Vagina (tissue), 2 donors: ENCODE data around the gene DMAC2L.

Experiments used
- CTCF ChIP-seq, 3 experiments: fragments of 450-650 bp in 2 of 3; fragments of 200-600 bp in 1 of 3; sonication (generic) in 1 of 3; IDR thresholded peaks; one replicate each; pipeline ENCODE4 v1.5.1; 2017 to 2019; ENCODE audit warnings: antibody characterized with exemption in 3 of 3, mild to moderate bottlenecking in 2 of 3, moderate library complexity in 2 of 3
- POLR2A ChIP-seq, 2 donors: fragments of 450-650 bp; IDR thresholded peaks; one replicate each; pipeline ENCODE4 v1.6.1; 2017; ENCODE audit warnings: antibody characterized with exemption in 2 of 2, mild to moderate bottlenecking in 2 of 2, moderate library complexity in 2 of 2

DNA sequence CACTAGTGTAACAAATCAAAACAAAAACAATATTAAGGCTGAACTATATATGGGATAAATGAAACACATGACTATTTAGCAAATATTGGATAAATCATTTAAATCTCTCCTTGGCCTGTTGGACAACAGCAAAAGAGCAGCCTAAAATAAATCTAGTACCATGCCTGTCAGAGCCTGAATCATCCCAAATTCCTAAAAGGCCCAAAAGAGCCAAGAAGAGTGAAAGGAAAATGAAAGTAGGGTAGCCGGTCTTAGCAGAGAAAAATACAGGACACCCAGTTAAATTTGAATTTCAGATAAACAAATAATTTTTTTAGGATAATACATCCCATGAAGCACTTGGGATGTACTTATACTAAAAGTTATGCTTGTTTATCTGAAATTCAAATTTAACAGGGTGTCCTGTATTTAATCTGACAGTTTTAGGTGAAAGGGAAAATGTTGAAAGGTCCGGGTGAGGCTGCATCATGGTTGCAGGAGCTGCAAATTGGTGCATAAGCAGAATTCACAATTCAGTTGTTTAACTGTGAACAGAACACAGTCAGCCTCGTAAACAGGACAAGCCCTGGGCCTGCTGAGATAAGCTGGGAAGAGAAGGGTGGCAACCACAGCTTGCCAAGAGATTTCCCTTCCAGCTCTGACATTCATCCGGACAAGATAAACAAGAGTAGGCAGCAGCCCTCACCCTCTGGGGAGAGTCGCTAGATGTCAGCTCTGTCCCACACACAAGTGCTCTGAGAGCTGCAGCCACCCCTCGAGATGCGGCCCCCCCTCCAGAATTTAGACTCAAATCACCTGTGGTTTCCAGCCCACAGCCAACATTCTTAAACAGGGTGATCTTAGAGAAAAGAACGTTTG, 30.3 kb downstream of the DMAC2L start:
- TF ChIP-seq CTCF (IDR thresholded peaks at IDR 0.05) (peak in 1 of 3 experiments; percentile 33), POLR2A (IDR thresholded peaks at IDR 0.05) (no peak)
